HS-27A (cell line): ENCODE results near the gene MTRFR.

Experiments
- DNase-seq: peaks from one replicate; pipeline ENCODE4 v3.0.0-alpha.2; 2012; ENCODE audit warnings: low read depth, missing footprints

The MTRFR gene

DNA sequence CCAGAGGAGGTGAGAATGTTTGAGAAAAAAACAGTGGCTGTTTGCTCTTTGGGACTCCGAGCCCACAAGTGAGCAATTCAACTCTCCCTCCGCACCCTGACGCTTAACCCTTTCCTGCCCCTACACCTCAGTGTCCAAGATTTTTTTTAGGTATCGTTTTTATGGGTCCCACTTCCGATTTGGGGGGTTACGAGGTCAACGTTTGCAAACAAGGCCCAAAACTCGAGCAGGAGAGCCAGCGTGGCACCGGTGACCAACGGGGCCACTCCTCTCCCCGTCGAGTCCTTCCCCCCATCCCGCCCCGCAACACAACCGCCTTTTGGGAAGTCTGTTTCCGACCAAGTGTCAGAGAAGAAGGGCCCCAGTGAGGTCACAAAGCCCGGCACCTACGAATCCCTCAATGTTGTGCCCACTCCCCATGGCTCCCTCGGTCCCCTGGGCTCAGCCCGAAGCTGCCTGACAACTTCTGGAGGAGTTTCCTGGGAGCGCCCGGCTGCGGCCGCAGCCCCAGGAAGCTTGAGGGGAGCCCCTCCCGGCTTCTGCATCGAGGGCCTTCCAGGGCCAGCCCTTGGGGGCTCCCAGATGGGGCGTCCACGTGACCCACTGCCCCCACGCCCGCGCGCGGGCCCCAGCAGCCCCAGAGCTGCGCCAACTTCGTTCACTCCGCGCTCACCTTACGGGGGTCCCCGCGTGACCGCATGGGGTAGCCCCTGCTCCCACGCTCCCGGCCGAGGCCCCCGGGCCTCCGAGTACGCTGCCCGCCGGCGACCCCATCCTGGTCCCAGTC is 37.2 kb downstream of the MTRFR start:
- no peak for DNase-seq

DNA sequence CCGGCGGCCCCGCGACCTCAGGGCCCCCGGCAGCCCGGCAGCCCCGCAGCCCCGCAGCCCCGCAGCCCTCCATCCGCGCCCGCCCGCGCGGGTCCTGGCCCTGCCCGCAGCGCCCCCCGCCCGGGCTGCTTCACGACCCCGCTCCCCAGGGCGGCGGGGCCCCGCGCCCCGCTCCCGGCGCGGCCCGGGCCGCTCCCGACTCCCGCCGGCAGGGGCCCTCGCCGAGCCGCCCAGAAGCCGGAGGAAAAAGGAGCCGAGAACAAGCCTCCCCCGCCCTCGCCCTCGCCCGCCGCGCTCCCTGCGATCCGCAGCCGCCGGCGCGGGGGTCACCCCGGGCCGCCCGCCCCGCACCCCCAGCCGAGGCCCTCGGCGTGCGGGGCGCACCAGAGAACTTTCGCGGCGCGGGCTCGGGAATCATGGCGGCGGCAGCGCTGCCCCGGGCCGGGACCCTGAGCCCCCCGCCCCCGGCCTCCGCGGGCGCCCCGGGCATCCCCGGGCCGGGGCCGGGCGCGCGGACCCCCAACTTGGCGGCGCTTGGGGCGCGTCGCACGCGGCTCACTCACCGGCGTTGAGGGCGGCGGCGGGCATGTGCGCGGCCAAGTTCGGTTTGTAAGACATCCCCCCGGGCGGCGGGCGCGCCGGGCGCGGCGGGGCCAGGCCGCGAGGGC is 37.9 kb downstream of the MTRFR start:
- no peak for DNase-seq

GRCh38 chr12:123273166-123273565 is 39.9 kb downstream of the MTRFR start:
- no peak for DNase-seq

- DNase-seq: no peak
These were observed 44.9 kb downstream of the MTRFR start for GRCh38 chr12:123278101-123278627.

DNA sequence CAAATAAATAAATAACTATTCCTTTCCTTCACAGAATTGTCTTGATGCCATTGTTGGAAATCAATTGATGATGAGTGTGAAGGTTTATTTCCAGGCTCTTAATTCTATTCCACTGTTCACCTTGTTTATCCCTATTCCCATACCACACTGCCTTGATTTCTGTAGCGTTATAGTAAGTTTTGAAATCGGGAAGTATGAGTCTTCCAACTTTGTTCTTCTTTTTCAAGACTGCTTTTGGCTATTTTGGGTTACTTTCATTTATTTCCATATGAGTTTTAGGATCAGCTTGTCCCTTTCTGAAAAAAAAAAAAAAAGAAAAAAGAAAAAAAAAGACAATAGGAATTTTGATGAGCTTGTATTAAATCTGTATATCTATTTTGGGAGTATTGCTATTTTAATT is 47.7 kb downstream of the MTRFR start:
- DNase-seq: no peak

DNA sequence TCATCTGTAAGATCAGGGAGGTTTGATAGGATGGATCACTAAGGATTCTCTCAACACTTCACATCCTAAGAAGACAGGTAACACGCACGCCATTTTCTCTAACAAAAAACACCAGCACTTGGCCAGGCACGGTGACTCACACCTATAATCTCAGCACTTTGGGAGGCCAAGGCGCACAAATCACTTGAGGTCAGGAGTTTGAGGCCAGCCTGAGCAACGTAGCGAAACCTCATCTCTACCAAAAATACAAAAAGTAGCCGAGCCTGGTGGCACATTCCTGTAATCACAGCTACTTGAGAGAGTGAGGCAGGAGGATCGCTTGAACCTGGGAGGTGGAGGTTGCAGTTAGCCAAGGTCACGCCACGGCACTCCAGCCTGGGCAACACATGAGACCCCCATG is 48.9 kb downstream of the MTRFR start:
- no peak for DNase-seq

DNA sequence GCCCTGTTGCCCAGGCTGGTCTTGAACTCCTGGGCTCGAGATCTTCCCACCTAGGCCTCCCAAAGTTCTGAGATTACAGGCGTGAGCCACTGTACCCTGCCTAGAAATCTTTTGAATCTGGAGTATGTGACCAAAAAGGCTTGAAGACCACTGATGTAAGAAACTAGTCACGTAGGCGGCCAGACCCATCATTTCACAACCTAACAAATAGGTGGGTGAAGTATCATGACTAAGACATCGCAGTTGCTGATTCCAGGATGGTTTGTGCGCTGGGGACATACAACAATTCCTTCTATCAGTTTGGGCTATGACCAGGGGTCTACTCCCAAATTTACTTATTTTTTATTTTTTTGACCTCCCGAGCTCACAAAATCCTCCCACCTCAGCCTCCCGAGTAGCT is 50.2 kb downstream of the MTRFR start:
- no peak for DNase-seq

- no peak for DNase-seq
These were observed 51.4 kb downstream of the MTRFR start for GRCh38 chr12:123284669-123285068.

DNA sequence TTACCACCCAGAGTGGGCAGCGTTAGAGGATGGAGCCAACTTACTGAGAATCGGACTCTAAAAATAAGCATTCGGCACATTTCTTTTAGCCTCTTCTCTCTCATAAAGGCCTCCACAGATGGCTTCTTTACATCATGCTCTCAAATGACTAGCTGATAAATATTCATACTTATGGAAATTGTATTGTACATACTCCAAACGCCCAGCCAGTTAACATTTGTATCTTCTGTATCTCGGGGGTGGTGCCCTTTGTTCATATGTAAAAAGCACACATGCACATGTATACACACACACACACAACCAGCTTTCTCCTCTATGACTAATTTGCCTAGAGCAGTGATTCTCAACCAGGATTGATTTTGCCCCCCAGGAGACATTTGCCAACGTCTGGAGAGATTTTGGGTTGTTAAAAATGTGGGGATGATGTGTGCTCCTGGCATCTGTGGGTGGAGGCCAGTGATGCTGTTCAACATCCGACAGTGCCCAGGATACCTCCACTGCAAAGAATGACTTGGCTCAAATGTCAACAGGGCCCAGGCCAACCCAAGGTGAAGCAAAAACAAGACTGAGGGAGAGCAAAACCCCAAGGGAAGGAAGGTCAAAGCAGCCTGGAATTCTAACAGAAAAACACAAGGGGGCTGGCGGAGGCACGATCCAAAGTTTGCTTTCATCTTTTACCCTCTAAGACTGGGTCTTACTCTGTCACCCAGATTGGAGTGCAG is 53.6 kb downstream of the MTRFR start:
- no peak for DNase-seq

DNA sequence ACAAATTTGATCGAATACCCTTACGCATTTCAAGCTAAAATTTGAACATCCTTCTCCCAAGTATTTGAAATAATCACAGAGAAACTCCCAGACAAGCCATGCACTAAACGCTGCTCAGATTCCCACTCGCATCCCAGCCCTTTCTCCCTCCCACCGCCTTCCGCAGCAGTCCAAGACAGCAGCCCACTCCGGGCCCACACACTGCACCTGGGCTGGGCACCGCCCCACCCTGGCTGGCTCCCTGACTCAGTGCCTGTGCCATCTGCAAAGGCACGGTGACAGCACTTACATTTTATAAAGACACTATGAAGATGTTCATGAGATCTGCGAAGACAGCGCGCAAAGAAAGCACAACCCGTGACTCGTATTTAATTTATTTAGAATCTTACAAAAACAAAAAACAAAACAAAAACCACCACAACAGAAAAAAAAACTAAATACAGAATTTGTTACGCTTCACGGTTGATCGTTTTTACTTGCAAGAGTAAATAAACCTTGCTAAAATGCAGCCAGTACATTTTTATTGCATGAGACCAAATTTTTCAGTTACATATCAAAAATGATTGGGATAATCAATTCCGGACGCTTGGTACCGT is 55.6 kb downstream of the MTRFR start:
- no peak for DNase-seq

GRCh38 chr12:123289911-123290310 is 56.7 kb downstream of the MTRFR start:
- DNase-seq: no peak

DNA sequence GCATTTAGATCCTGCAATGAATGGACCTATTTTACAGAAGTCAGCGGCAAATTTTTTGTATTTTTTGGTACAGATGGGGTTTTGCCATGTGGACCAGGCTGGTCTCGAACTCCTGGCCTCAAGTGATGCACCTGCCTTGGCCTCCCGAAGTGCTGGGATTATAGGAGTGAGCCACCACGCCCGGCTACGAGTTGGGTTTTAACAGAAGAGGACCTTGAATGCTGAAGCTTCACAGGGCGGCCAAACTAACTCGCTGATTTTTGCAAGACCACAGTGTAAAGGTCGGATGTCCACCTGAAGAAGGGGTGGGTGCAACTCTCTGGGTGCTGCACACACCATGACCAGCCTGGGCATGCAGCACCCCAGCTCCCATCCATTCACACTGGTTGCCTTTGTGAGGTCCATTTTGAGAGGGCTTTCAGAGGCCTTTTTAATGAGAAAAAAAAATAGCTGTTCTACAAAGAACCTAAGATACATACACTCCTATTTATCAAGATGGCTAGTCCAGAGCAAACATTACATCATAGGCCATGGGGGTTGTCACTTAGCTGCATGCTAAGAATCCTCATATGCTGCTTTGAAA is 60.0 kb downstream of the MTRFR start:
- no peak for DNase-seq

DNA sequence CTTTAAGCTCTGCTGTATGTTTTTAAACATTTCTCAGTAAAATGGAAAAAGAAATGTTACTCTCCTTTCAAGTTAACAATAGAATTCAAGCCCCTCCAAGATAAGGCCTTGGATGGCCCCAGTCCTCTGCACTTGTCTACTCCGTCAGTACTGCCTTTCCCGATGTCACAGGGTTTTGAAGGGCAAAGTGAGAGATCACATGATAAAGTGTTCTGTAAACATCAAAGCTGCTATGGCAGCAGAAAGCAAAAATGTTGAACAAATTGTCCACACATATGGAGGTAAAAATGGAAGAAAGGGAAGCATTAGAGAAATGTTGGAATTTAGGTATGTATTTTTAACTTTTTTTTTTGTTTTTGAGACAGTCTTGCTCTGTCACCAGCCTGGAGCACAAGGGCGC is 71.9 kb downstream of the MTRFR start:
- no peak for DNase-seq

DNA sequence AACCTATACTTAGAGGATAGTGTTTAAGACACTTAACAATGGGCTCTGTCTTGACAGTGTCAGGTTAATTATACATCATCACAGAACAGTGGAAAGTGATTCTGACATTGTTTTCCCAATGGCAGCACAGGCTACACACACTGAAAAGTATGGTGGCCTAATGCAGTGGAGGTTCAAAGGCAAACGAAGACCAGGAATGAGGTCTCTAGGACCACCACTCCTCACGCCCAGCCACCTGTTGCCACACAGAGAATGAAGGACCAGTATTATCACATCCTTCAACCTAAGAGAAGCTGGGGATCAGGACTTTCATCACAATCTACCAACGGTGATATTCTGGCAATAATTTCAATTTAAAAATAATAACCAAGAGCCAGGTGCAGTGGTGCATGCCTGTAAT is 73.0 kb downstream of the MTRFR start:
- DNase-seq: no peak
